Stomach (tissue), 4 donors: ENCODE data around the gene CRACR2A.

Experiments
- EP300 ChIP-seq: sonication (generic); formaldehyde crosslinking; IDR thresholded peaks from one replicate; pipeline ENCODE4 v1.6.1; 2017; ENCODE audit warnings: antibody characterized with exemption
- POLR2A ChIP-seq, 4 donors: fragments of 450-650 bp; IDR thresholded peaks; one replicate each; pipeline ENCODE4 v1.6.1; 2016; ENCODE audit warnings: antibody characterized with exemption in 4 of 4, control low read depth in 2 of 4, mild to moderate bottlenecking in 1 of 4, moderate library complexity in 1 of 4
- POLR2AphosphoS5 ChIP-seq, 3 donors: sonication (generic); formaldehyde crosslinking; IDR thresholded peaks; one replicate each; pipeline ENCODE4 v1.6.1; 2016; ENCODE audit warnings: antibody characterized with exemption in 3 of 3
- TF ChIP-seq, protein P1 (sequence below), 7 experiments: fragments of 450-650 bp in 4 of 7; fragments of 200-600 bp in 3 of 7; sonication (generic) in 3 of 7; IDR thresholded peaks; one replicate each; pipeline ENCODE4 v1.5.1; 2016 to 2019; ENCODE audit warnings: antibody characterized with exemption in 7 of 7, control low read depth in 2 of 7, mild to moderate bottlenecking in 1 of 7

DNA sequence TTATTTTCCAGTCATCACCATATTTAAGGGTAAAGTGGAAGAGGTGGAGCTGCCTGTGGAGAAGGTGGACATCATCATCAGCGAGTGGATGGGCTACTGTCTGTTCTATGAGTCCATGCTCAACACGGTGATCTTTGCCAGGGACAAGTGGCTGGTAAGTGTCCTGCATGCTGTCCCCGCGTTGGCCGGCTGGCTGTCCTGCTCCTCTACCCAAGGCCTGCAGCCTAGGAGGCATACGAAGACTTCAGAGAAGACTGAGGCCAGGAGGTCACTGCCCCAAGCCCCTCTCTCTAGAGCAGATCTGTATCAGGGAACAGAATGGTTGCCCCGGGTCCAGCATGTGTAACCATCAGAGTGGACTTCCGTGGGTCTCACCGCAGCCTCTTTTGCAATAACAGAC lies 184.2 kb downstream of the CRACR2A start:
- TF ChIP-seq, protein P1, sequence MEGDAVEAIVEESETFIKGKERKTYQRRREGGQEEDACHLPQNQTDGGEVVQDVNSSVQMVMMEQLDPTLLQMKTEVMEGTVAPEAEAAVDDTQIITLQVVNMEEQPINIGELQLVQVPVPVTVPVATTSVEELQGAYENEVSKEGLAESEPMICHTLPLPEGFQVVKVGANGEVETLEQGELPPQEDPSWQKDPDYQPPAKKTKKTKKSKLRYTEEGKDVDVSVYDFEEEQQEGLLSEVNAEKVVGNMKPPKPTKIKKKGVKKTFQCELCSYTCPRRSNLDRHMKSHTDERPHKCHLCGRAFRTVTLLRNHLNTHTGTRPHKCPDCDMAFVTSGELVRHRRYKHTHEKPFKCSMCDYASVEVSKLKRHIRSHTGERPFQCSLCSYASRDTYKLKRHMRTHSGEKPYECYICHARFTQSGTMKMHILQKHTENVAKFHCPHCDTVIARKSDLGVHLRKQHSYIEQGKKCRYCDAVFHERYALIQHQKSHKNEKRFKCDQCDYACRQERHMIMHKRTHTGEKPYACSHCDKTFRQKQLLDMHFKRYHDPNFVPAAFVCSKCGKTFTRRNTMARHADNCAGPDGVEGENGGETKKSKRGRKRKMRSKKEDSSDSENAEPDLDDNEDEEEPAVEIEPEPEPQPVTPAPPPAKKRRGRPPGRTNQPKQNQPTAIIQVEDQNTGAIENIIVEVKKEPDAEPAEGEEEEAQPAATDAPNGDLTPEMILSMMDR (IDR thresholded peaks at IDR 0.05): no peak
- no peak for TF ChIP-seq POLR2A (IDR thresholded peaks at IDR 0.05)
- no peak for TF ChIP-seq EP300
- TF ChIP-seq POLR2AphosphoS5 (IDR thresholded peaks at IDR 0.05): no peak
